Nucleus accumbens (tissue), 56 donors: Measurements from ENCODE around the gene ZNF281.
"Not testable (repeated sequence)": the region's sequence is repeated elsewhere in the genome, so short reads cannot be mapped to it uniquely, and the experiment has no call there.

ENCODE experiments used
- DNase-seq, 56 donors: peaks; one replicate each; lab custom pipeline; 2025; lab: John Stamatoyannopoulos, UW

Gene ZNF281

DNA sequence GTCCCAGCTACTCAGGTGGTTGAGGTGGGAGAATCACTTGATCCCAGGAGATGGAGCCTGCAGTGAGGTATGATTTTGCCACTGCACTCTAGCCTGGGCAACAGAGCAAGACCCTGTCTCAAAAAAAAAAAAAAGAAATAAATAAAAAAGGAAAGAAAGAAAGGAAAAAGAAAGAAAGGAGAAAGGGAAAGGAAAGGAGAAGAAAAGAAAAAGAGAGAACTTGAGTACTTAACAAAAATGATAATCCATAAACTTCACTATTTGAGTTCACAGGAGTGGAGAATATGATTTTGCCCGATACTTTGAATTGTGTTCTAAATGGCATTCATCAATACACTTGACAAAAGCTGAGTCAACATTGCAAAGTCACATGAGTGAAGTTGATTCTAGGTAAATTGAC, 23.8 kb upstream of the ZNF281 start:
- DNase-seq = no peak

DNA sequence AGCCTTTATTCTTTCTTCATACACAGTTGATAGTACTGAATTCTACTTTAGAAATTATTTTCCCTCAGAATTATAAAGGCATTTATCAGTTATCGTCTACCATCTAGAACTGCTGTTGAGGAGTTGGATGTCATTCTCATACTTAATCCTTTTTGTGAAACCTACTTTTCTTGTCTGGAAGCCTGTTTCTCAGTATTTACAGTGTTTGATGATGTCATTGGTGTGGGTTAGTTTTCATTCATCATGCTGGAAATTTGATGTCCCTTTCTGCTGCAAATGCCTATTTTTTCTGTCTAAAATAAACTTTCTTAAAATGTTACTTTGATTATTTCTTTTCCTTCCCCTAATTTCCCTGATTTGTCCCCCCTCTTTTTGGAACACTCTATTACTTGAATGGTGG, 22.8 kb upstream of the ZNF281 start:
- no peak for DNase-seq

DNA sequence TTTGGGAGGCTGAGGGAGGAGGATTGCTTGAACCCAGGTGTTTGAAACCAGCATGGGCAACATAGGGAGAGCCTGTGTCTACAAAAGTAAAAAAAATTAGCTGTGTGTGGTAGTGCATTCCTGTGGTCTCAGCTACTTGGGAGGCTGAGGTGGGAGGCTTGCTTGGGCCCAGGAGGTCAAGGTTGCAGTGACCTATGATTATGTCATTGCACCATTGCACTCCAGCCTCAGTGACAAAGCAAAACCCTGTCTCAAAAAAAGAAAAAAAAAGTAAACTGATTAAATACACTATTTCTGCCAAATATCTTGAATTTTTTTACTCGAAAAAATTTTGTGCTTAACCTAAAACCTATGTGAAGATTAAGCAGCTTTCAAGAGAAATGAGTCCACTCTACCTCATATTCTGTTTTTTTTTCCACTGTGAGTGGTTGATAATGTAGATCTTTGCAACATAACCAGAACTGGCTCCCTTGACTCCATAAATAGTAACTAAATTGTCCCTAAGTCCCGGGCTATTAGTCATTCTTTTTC, 19.4 kb upstream of the ZNF281 start:
- DNase-seq = no peak

DNA sequence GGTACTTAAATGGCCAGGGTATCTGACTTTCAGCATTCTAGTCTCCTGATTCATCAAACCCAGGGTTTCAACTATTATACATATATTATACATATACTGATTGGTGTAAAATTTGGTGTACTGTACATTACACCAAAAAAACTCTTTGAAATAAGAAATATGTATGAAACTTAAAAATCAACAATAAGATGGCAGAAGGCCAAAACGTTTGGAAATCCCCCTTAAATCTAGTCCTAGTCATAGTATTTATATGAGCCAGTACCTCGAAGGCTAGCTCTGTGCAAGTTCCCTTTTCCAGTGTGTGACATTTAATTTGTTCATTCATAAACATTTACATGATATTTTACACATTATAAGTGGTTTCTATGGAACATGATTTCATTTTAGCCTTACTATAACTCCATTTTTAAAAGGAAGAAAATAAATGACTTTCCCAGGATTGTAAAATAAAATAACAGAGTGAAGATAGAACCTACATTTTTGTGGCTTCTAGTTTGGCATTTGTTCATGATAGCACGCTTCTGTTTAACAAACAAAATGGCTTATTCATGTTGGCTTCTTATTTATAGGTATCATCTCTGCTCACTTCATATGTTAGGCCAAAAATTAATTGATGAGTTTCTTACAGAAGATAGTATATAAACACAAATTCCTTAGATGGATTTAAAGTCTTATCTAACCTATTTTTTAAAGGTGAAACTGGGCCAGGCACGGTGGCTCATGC, 18.8 kb upstream of the ZNF281 start:
- DNase-seq = no peak

DNA sequence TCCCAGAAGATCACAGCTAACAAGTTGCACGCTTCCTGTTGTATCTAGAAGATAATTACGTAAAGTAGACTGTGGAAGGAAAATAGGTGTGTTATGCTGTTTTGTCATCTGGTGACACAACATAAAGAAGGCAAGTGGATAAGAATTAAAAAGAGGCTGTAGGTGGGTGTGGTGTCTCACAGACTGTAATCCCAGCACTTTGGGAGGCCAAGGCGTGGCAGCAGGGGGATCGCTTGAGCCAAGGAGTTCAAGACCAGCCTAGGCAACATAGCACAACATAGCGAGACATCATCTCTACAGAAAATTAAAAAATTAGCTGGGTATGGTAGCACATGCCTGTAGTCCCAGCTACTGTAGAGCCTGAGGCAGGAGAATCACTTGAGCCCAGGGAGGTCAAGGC, 17.9 kb upstream of the ZNF281 start:
- no peak for DNase-seq

DNA sequence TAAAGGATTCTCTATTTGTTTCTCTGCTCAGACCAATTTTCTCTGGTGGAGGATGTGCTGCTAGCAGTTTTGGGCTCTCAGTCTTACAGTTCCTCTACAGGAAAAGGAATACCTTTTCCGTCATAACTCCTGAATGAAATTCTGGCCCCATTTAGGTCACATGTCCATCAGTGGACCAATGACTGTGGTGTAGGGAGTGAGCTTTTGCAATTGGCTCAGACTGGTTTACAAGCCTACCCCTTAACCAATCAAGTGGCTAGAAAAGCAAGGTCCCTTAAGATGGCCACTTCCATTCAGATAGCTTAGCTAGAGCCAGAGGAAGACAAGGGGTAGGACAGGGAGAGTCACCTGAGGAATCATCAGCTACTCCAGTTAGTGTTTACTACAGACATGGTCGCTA, 16.4 kb upstream of the ZNF281 start:
- no peak for DNase-seq

DNA sequence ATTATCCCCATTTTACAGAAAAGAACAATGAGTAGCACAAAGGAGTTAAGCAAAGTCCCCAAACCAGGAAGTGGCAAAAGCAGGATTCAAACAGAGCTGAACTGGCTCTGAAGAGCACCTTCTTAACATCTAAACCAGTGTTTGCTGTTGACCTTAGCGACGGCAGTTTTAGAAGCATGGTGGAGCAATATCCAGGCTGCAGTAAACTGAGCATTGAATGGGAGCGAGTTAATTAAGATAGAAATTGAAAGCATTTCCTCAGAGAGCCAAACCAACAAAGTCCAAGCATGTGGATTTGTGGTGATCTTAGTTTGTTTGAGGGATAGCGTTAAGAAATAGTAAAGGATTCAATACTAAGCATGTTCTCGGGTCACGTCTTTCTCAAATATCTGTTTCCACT, 13.4 kb upstream of the ZNF281 start:
- no peak for DNase-seq

DNA sequence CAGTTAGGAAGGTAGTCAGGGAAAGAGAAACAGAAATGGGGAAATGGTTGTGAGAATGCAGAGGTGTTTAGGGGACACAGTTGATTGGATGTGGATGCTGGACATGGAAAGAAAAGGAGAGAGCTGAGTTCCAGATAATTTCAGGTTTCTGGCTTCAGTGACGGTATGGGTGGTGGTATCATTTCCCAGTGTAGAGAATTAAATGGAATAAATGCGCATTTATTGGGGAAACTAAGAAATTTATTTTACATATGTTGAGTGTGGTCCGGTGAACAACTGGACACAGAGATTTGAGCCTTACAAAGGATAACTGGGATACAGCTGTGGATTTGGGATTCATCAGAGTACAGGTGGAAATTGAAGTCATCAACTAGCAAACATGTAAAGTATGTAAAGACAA, 12.4 kb upstream of the ZNF281 start:
- DNase-seq = no peak

DNA sequence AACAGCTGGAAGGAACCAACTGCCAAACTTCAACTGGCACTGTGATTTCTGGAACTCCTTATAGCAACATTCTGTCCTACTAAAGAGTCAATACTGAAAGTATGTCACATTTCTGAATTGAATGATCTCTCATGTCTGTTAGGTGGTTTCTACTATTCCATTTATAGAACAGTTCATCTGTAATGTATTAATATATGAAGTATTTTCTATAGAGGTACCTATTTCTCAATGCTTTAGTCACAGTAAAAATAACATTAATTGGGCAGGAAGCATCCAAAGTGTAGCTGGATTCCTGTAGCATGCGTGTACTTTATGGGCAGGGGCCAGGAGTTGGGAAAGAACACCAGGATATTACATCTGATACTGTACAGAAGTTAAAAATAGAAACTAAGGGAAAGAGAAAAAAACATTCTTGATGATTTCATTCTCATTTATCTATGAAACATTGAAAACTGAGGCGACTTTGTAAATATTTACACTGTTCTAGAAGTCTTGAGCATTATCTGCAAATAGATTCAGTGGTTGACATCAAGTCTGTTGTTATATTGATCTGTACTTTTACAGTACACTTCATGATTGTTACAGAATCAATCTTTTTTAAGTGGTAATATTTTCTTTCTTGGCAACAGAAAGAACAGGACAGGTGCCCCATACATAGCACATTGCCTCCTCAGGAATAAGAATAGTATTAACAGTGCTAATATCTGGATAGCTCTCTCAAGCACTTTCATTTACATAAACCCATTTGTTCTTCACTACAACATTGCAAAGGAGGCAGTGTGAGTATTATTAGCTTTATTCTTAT, 6.2 kb upstream of the ZNF281 start:
- no peak for DNase-seq

DNA sequence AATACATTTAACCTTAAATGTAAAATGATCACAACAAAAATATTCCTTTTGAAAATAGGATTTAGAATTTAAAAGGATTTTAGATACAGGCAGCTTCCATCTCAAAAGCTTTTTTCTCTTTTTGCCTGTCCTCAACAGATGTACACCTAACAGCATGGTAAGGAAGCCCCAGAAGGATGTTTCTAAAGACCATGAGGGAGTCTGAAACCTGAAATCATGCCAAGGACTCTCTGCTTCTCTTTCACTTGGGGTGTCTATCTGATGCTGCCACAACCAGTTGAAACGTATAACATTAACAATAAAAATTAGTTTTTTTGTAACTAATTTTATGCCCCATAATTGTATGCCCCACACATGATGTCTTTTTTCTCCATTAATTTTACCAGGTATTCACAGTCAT, 5.4 kb upstream of the ZNF281 start:
- DNase-seq = no peak

DNA sequence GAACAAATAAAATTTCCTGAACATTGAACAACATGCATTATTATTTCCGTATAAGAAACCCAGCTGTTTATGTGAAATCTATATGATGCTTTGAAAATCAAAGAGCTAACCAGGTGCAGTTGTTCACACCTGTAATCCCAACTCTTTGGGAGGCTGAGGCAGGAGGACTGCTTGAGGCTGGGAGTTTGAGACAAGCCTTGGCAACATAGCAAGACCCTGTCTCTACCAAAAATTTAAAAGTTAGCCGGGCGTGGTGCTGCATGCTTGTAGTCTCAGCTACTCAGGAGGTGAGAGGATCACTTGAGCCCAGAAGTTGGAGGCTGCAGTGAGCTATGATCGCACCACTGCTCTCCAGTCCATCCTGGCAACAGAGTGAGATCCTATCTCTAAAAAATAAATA, 4.8 kb upstream of the ZNF281 start:
- no peak for DNase-seq

DNA sequence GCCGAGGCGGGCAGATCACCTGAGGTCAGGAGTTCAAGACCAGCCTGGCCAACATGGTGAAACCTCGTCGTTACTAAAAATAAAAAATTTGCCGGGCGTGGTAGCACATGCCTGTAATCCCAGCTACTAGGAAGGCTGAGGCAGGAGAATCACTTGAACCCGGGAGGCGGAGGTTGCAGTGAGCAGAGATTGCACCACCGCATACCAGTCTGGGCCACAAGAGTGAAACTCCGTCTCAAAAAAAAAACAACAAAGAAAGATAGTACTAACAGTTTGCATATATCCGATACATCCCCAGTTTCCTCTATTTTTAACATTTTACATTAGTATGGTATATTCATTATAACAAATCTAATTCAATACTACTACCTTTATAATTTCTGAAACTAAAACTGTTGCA, 3.9 kb upstream of the ZNF281 start:
- DNase-seq = not testable (repeated sequence)

DNA sequence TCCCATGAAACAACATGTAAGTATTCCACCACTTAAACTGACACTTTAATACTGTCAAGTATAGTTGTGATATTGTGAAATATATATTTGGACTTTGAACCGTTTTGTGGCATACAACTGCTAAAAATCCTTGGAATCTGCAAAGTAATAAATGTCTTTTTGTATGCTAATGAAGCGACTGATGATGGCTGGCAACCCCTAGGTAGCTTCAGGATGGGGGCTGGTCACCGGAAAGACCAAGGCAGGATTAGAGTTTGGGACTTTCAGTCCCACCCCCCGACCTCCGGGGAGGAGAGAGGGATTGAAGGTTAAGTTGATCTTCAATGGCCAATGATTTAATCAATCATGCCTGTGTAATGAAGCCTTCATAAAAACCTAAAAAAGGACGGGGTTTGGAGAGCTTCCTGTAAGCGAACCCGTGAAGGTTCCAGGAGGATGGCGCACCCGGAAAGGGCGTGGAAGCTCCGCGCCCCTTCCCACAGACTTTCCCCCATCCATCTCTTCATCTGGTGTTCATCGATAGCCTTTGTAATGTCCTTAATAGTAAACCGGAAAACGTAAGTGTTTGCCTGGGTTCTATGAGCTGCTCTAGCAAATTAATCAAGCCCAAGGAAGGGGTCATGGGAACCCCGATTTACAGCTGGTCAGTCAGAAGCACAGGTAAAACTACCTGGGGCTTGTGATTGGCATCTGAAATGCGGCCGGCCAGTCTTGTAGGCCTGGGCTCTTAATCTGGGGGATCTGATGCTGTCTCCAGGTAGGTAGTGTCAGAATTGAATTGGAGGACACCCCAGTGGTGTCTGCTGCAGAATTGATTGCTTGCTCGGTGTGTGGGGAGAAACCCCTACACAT, 1.8 kb upstream of the ZNF281 start:
- DNase-seq = no peak

DNA sequence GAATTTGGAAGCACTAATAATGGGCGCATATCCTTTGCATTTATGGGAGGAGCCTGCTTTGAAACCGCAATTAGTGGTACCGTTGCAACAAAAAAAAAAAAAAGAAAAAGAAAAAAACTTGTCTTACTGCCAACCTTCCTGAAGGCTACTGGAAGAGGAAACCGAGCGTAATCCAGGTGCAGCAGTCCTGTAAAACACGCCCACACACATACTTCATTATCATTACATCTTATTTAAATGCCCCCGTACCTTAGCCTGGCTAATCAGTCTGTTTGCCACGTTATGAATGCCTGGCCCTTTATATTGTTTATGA, 686 bp upstream of the ZNF281 start:
- no peak for DNase-seq

DNA sequence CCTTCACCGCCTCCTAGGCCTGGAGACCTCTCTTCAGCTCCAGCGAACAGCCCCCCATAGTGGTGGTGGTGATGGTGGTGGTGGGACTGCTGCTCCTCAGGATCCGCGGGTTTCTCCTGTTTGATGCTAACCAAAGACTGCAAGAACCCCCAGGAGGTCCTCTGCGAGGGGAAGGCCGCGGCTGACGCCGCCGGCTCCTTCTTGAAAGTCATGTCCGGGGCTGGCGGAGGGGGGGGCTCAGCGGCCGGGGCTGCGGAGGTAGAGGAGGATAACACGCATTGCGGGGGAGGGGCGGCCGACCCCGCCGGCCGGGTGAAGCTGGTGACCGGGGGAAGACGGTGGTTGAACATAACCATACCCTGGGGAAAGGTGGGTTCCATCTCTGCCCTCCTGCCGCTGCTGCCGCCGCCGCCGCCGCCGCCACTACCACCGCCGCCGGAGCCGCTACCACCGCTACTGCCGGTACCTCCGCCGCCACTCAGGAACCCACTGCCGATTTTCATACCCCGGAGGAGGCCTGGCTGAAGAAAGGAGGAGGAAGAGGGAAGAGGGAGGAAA, 554 bp downstream of the ZNF281 start:
- peak in 15 of 56 donors; percentile 11 to 55 (median 40) for DNase-seq

DNA sequence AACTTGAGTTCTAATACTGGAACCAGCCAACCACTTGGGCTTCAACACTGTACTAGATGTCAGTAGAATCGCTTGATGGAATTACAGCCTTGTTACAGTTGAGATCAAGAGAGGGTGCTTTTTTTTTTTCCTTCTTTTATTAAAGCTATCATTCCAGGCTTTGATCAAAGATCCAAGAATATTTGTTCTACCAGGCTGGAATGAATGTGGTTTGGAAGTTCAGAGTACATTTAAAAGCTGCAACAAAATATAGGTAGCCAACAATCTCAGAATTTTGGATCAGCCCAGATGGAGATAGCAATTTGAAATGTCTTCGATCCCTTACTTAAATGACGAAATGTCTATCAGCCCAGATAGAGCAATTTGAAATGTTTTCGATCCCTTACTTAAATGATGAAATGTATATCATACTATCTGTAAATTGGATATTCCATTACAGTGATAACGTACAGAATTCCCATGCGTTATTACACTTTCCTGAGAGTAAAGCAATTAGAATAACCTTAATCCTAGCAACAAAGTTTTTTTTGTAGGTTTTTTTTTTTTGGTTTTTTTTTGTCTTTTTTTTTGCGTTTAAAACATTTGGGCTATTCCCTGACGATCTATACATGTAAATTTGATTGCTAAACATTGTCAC, 3.6 kb downstream of the ZNF281 start:
- no peak for DNase-seq

DNA sequence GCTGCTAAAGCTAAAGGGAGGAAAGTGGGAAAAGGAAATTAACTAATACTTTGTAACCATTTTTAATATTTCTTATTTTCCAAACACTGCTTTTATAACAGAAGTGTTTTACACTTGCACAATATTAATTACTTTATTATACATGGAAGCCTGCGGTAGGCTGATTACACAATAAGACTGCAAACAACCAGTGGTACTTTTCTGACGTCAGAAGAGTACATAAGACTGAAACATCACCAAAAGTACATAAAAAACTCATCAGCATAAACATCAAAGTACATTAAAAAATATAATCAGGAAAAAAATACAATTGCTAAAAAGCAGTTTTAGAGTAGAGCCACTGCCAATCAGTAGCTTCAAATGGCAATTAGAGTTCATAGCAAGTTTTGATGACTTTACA, 4.6 kb downstream of the ZNF281 start:
- no peak for DNase-seq

DNA sequence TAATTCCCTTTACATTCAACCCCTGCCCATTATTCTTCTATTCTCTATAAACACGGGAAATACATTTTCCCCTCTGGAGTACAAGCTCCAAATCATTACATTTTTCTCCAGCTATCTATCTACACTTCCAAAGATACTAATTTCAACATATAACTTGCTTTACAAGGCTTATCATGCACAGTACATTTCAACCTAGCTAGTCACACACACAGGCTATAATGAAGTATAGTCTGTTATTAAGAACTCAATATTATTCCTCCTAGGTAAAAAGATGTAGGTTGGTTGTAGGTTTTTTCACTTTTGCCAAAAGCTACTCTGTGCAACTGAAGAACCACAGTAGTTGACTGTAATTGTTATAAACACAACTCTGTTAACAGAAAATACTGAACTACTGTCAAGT, 8.1 kb downstream of the ZNF281 start:
- DNase-seq = no peak

DNA sequence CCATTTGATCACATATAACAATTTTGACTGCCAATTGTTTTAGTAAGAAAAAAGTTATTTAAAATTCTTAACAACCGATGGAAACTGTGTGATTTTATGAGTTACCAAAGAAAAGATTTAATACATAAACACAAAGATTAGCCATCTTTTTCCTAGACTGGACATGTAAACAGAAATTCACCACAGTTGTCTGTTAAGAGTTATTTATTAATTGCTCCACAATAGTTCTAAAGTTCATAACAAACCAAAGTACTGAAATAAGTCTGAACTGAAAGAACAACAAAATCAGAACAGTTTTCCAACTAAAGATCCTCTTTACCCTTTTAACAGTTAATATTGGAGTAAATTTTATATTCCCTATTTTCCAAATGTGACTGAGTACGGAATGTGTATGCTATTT, 8.6 kb downstream of the ZNF281 start:
- DNase-seq = no peak

DNA sequence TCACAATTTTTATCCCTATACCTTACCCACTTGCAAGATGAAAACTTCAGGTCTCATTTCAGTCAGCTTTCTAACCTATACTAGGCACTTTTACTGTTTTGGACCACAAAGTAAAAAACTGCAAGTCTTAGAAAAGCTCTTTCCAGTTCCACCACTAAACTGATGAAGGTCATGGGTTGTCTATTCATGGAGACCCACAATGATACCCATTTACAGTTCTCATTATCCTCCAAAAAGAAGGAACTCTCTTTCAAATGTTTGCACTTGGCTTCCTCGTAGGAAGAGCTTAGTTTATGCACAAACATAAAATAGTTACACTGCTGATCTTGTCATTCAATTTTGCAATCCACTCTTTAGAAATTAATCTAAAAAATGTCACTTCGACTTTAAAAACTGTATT, 9.3 kb downstream of the ZNF281 start:
- no peak for DNase-seq
